CD4-positive, CD25-positive, alpha-beta regulatory T cell (primary cell): ENCODE data around the gene MORN5. TPM values are rescaled to one million over a fixed set of nuclear protein-coding genes. Genes with fewer than 3 reads are reported as not detected.
A peak's percentile ranks its signal among the peaks of the same experiment; 100 is the strongest.

ENCODE experiments used
- ATAC-seq, 2 donors: fragments of 150-1000 bp; cut with Tn5 transposase; one replicate each; pipeline ENCODE4 v1.10.0; 2021; ENCODE audit warnings: low read depth in 2 of 2, moderate number of reproducible peaks in 2 of 2, moderate library complexity in 1 of 2
- DNase-seq, 3 donors: peaks; one replicate each; pipeline versions ENCODE4 v3.0.0 to v3.0.0-alpha.2; 2012 to 2022; ENCODE audit warnings: mixed read lengths in 1 of 3
- H3K27ac ChIP-seq: one replicate; pipeline ENCODE4 v1.7.0; 2013; ENCODE audit warnings: mild to moderate bottlenecking, low read length; ENCODE audit not compliant: insufficient read depth, poor library complexity, severe bottlenecking
- H3K27me3 ChIP-seq: one replicate; pipeline ENCODE4 v1.7.0; 2013; ENCODE audit warnings: low read length; ENCODE audit not compliant: control insufficient read depth, insufficient read depth
- H3K36me3 ChIP-seq: one replicate; pipeline ENCODE4 v1.7.0; 2013; ENCODE audit warnings: mild to moderate bottlenecking, low read length, moderate library complexity; ENCODE audit not compliant: control insufficient read depth, insufficient read depth
- H3K4me1 ChIP-seq: 2 replicates; pipeline ENCODE4 v1.7.0; 2013; ENCODE audit warnings: mild to moderate bottlenecking, low read length; ENCODE audit not compliant: insufficient read depth, control insufficient read depth, poor library complexity, severe bottlenecking
- H3K4me3 ChIP-seq: one replicate; pipeline ENCODE4 v1.7.0; 2013; ENCODE audit warnings: low read depth, mild to moderate bottlenecking, low read length, moderate library complexity
- H3K9me3 ChIP-seq, 2 experiments: 1 replicate in 1 of 2; 2 replicates in 1 of 2; pipeline ENCODE4 v1.7.0; 2013; ENCODE audit warnings: low read length in 2 of 2, mild to moderate bottlenecking in 1 of 2, moderate library complexity in 1 of 2; ENCODE audit not compliant: control insufficient read depth in 2 of 2
- H3K27ac Mint-ChIP-seq, 3 donors: one replicate each; pipeline ENCODE4 v1.8.0; 2020 to 2022; ENCODE audit warnings: mild to moderate bottlenecking in 3 of 3, mixed read lengths in 3 of 3, moderate library complexity in 2 of 3
- H3K27me3 Mint-ChIP-seq: one replicate; pipeline ENCODE4 v1.8.0; 2022; ENCODE audit warnings: mild to moderate bottlenecking, mixed read lengths
- H3K36me3 Mint-ChIP-seq: one replicate; pipeline ENCODE4 v1.8.0; 2020; ENCODE audit warnings: mixed read lengths
- H3K4me1 Mint-ChIP-seq, 4 donors: one replicate each; pipeline ENCODE4 v1.8.0; 2020 to 2022; ENCODE audit warnings: mixed read lengths in 4 of 4, mild to moderate bottlenecking in 1 of 4
- H3K4me3 Mint-ChIP-seq, 4 donors: one replicate each; pipeline ENCODE4 v1.8.0; 2020 to 2022; ENCODE audit warnings: mild to moderate bottlenecking in 4 of 4, mixed read lengths in 4 of 4, moderate library complexity in 3 of 4
- H3K9me3 Mint-ChIP-seq, 7 donors: one replicate each; pipeline ENCODE4 v1.8.0; 2020 to 2022; ENCODE audit warnings: mixed read lengths in 7 of 7, mild to moderate bottlenecking in 3 of 7, moderate library complexity in 2 of 7
- polyA plus RNA-seq, 4 donors: library from polyadenylated mRNA; unstranded; fragments of 300-500 nt; fragmentation: Illumina TruSeq; gene quantifications; one replicate each; pipeline ENCODE4 v1.2.3, GENCODE V29; 2021
- total RNA-seq: library from RNA; stranded (reverse); gene quantifications from one replicate; pipeline ENCODE4 v1.2.3, GENCODE V29; 2022

MORN5 gene
- not detected for total RNA-seq
- not detected for polyA plus RNA-seq

DNA sequence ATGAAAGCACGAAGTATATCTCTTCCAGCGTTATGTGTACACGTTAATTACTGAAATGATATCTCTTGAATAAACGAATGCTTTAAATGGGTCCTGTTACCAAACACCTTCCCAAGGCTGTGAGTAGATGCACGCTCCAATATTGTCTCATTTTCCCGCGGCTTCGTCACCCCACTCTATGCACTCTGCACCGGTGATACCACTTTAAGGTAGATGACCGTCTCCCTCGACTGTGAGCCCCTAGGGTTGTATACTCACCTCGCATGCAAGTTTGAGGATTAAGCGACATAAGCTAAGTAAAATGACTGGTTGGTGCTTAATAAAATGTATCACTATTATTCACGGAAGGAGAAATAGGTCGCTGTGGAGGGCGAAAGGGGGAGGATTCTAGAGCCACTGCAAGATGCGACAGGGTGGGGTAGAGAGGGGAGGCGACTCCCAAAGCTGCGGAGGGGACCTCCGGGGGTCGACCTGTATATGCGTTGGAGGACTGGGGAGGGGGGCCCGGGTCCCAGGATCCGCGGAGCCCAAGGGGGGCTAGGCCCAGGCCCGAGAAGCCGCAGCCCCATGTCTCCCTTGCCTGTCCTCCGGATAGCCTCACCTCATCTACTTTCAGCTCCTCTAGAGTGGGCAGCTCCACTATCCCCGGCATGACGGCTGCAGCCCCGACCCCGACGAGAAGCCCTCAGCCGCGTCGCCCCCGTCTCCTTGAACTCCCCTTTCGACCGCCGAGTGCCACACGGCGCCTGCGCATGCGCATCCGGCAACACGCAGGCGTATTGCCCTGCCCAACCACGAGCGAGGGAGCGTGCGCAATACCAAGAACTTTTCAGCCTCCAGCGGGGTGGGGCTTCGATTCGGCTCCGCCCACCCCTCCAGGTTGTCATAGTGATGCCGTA is at the start of gene MORN5, which contains the start of gene NDUFA8:
TSS of gene MORN5 (plus strand) at position 883 of the 899 bp plus-strand sequence. CDS start 65 bp downstream, outside the sequence.
TSS of gene NDUFA8 (minus strand) at position 754 of the 899 bp plus-strand sequence. CDS start at position 652, 102 bp downstream.
- Histone ChIP-seq H3K4me3 (peak within 1 kb of the TSS; percentile 97), H3K27ac (peak within 1 kb of the TSS; percentile 80), H3K9me3 (peaks cover 8 to 11% of the 10 kb centered on the region in 2 experiments), H3K36me3 (no peaks in the 10 kb centered on the region), H3K4me1 (peaks cover 18% of the 10 kb centered on the region), H3K27me3 (peaks cover 26% of the 10 kb centered on the region)
- peak within 1 kb of the TSS; percentile 89 to 99 (median 98) for H3K4me3 Mint-ChIP-seq
- H3K9me3 Mint-ChIP-seq, result peaks cover 0 to 9% (median 2%) of the 10 kb centered on the region in 7 donors
- peaks cover 18% of the 10 kb centered on the region for H3K27me3 Mint-ChIP-seq
- peaks cover 19 to 44% (median 43%) of the 10 kb centered on the region in 4 donors for H3K4me1 Mint-ChIP-seq
- H3K36me3 Mint-ChIP-seq, result peaks cover 11% of the 10 kb centered on the region
- H3K27ac Mint-ChIP-seq, result peak within 1 kb of the TSS; percentile 96 to 98 (median 98)
- DNase-seq (peak; percentile 93 to 96 (median 95)), ATAC-seq (peak; percentile 88 to 91)

DNA sequence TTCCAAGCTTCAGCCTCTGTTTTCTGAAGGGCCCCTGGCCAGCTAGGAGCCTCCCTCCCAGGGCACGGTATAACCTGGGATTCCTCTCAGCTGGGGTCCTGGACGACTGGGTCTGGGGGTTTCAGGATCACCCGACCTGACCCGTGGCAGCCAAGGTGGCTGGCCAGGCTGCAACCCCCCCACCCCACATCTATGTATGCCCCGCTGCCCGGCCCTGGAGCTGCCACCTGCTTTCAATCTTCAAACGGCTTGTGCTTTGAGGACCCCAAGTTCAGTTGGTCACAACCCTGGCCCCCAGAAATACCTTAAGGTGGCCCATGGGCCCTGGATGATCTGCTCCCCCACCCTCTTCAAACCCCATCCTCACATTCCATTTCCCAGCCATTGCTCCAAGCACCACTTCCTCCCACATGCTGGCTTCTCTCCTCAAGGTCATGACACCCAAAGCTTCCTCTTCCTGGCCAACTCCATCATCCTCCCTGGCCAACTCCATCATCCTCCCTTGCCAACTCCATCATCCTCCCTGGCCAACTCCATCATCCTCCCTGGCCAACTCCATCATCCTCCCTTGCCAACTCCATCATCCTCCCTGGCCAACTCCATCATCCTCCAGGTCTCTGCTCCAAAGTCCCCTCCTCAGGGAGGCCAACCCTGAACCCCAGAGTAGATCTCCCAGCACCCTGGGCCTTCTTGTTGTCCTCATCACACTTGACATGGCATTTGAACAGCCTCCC is 49.4 kb upstream of the MORN5 start:
- Histone ChIP-seq H3K9me3 (no peaks in the 10 kb centered on the region), H3K4me3 (no peak overlapping the region), H3K27ac (no peak overlapping the region), H3K27me3 (no peaks in the 10 kb centered on the region), H3K36me3 (no peaks in the 10 kb centered on the region), H3K4me1 (no peaks in the 10 kb centered on the region)
- ATAC-seq (no peak), DNase-seq (no peak)
- Mint-ChIP-seq H3K4me1 (no peaks in the 10 kb centered on the region), H3K36me3 (no peaks in the 10 kb centered on the region), H3K27me3 (no peaks in the 10 kb centered on the region), H3K4me3 (no peak overlapping the region), H3K9me3 (peaks cover 0 to 1% (median 0%) of the 10 kb centered on the region in 7 donors), H3K27ac (no peak overlapping the region)

DNA sequence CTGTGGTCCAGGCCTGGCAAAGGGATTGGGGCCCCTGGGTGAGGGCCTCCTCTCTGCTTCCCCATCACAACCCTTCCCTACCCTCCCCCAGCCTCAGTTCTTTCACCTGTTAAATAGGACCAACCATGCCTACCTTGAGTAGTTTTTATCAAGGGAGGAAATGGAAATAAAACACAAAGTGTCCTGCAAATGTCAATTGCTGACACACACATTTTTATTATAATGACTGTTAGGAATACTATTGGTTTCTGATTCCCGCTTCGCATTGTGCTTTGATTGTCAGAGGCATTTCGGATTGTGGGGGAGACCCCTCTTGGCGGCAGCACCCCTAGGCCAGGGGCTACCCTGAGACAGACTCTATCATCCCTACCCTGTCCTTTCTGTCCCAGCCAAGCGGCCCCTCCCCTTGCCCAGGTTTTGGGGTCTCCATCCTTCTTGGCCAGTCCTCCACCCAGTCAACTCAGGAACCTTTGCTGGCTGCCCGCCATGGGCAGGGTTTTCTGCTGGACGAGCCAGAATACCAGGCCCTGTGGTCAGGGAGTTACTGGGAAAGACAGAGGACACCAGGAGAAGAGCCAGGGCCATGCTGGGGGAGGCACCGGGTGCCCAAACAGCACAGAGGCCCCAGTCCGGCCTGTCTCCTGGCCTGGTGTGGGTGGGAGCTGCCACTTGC is 48.2 kb upstream of the MORN5 start:
- ATAC-seq (no peak), DNase-seq (no peak)
- Mint-ChIP-seq H3K27me3 (no peaks in the 10 kb centered on the region), H3K36me3 (no peaks in the 10 kb centered on the region), H3K9me3 (peaks cover 0 to 1% (median 0%) of the 10 kb centered on the region in 7 donors), H3K4me3 (no peak overlapping the region), H3K4me1 (no peaks in the 10 kb centered on the region), H3K27ac (no peak overlapping the region)
- no peaks in the 10 kb centered on the region for H3K4me1 ChIP-seq
- H3K36me3 ChIP-seq, result no peaks in the 10 kb centered on the region
- no peaks in the 10 kb centered on the region for H3K27me3 ChIP-seq
- H3K9me3 ChIP-seq, result no peaks in the 10 kb centered on the region
- no peak overlapping the region for H3K4me3 ChIP-seq
- no peak overlapping the region for H3K27ac ChIP-seq

DNA sequence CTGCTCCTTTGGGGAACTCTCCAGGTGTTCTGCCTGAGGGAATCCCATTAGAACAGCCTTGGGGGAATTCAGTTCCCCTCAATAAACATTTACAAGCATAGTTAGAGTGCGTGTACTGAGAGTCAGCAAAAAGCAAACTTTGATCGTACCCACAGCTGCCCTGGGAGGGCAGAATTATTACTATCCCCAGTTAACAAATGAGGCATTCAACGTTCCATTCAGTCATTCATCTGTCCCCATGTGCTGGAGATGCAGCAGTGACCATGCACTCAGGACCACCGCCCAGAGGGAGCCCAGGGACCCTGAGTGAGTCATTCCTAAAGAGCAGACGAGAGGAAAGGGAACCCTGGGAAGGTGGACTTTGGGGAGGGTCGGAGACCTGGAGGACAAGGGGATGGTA is 47.5 kb upstream of the MORN5 start:
- Histone ChIP-seq H3K27me3 (no peaks in the 10 kb centered on the region), H3K36me3 (no peaks in the 10 kb centered on the region), H3K4me1 (no peaks in the 10 kb centered on the region), H3K4me3 (no peak overlapping the region), H3K9me3 (no peaks in the 10 kb centered on the region), H3K27ac (no peak overlapping the region)
- Mint-ChIP-seq H3K4me1 (no peaks in the 10 kb centered on the region), H3K4me3 (no peak overlapping the region), H3K27me3 (no peaks in the 10 kb centered on the region), H3K27ac (no peak overlapping the region), H3K36me3 (no peaks in the 10 kb centered on the region), H3K9me3 (peaks cover 0 to 1% (median 0%) of the 10 kb centered on the region in 7 donors)
- ATAC-seq (no peak), DNase-seq (no peak)

DNA sequence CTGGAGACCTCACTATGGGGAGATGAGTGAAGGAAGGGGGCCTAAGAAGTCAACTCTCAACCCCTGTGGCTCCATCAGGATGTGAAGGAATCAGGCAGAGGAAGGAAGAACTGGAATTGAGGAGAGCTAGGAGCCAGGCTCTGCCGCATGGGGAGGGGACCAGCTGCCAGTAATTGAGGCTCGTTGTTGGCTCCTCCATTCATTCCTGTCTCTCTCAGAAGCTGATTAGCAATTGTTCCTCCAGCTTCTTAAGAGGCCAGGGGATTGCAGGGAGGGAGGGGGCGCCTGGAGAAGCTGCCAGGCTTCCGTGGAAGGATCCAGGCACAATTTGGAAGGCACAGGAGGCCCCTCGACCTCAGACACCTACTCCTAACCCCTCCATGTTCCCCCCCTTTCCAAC is 46.1 kb upstream of the MORN5 start:
- Mint-ChIP-seq H3K4me1 (no peaks in the 10 kb centered on the region), H3K9me3 (peaks cover 0 to 1% (median 0%) of the 10 kb centered on the region in 7 donors), H3K36me3 (no peaks in the 10 kb centered on the region), H3K27ac (peak overlapping the region in 1 of 3 donors; percentile 72), H3K27me3 (no peaks in the 10 kb centered on the region), H3K4me3 (no peak overlapping the region)
- Histone ChIP-seq H3K27ac (no peak overlapping the region), H3K27me3 (no peaks in the 10 kb centered on the region), H3K36me3 (no peaks in the 10 kb centered on the region), H3K9me3 (no peaks in the 10 kb centered on the region), H3K4me1 (no peaks in the 10 kb centered on the region), H3K4me3 (no peak overlapping the region)
- DNase-seq (no peak), ATAC-seq (no peak)

DNA sequence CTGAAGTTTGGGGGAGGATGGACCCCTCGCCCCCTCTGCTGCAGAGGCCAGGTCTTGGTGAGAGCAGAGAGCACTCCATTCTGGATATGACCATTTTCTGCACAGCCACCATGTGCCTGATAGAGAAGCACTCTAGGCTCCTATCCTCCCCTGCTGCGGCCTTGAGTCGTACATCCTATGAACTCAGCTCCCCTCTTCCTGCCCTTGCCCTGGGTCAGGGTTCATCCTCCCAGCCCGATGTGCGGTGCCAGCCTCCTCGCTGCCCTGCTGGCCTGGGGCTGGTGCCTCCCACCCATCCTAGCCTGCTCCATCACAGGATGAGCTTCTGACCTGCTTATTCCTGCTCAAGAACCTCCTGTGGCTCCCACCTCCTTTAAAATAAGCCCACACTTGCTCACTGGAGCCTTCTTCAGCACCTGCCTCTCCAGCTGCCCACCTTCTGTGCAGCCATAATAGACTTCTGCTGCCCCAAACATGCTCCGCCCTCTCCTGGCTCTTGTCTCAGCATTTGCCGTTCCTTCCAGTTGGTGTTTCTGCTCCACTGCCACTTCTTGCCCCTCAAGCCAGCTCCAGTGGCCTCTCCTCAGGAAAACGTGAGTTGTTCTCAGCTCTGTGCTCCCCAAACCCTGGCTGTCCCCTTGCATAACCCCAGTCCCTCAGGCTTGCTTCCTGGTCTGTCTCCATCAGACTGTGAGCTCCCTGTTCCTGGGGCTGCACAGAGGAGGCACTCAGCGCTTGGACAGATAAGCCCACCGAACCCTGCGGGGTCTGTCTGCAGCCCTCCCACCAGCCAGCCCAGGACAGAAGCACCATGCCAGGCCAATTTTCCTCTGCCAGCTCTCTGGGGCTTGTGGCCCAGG is 44.3 kb upstream of the MORN5 start:
- DNase-seq, result no peak
- H3K27ac Mint-ChIP-seq, result no peak overlapping the region
- Histone ChIP-seq H3K9me3 (no peaks in the 10 kb centered on the region), H3K36me3 (no peaks in the 10 kb centered on the region), H3K27ac (no peak overlapping the region), H3K4me1 (no peaks in the 10 kb centered on the region), H3K27me3 (no peaks in the 10 kb centered on the region), H3K4me3 (no peak overlapping the region)
- no peak for ATAC-seq
- no peak overlapping the region for H3K4me3 Mint-ChIP-seq
- H3K4me1 Mint-ChIP-seq, result no peaks in the 10 kb centered on the region
- no peaks in the 10 kb centered on the region for H3K27me3 Mint-ChIP-seq
- peaks cover 0 to 1% (median 0%) of the 10 kb centered on the region in 7 donors for H3K9me3 Mint-ChIP-seq
- H3K36me3 Mint-ChIP-seq, result no peaks in the 10 kb centered on the region

DNA sequence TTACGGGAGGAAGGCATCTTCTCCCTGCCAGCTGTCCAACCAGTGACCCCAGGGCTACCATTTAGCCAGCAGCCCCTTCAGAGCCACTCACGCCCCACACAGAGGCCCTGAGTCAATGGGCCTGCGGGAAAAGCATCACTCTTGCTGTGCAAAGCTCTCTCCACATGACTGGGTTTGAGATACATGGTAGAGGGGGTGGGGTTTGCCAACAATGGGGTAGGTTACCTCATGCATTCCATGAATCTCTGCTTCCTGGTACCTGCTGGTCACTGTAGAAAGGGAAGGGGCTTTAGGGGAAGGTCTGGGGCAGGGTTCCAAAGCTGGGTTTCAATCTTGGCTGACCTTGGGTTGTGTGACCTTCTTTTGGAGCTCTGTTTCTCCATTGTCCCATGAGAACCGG is 43.7 kb upstream of the MORN5 start:
- no peak overlapping the region for H3K27ac ChIP-seq
- no peak overlapping the region for H3K4me3 ChIP-seq
- no peaks in the 10 kb centered on the region for H3K4me1 ChIP-seq
- peaks cover 0 to 1% (median 0%) of the 10 kb centered on the region in 7 donors for H3K9me3 Mint-ChIP-seq
- no peaks in the 10 kb centered on the region for H3K36me3 Mint-ChIP-seq
- DNase-seq (no peak), ATAC-seq (no peak)
- no peaks in the 10 kb centered on the region for H3K27me3 Mint-ChIP-seq
- H3K4me3 Mint-ChIP-seq, result no peak overlapping the region
- no peaks in the 10 kb centered on the region for H3K36me3 ChIP-seq
- no peaks in the 10 kb centered on the region for H3K4me1 Mint-ChIP-seq
- H3K27ac Mint-ChIP-seq, result no peak overlapping the region
- no peaks in the 10 kb centered on the region for H3K27me3 ChIP-seq
- no peaks in the 10 kb centered on the region for H3K9me3 ChIP-seq
